Heart right ventricle (tissue), 16 donors: ENCODE data around the gene FUT6. TPM values are rescaled to one million over a fixed set of nuclear protein-coding genes. Genes with fewer than 3 reads are reported as not detected.
A peak's percentile ranks its signal among the peaks of the same experiment; 100 is the strongest.

Source experiments
- ATAC-seq, 8 donors: fragments of 200-7000 bp; cut with Tn5 transposase; one replicate each; pipeline ENCODE4 v1.9.1; 2020; ENCODE audit warnings: mild to moderate bottlenecking in 8 of 8, moderate library complexity in 8 of 8, moderate number of reproducible peaks in 1 of 8
- DNase-seq, 2 donors: peaks; one replicate each; pipeline ENCODE4 v3.0.0-alpha.2; 2020
- H3K27ac ChIP-seq, 10 donors: fragments of 200-600 bp; sonication (generic) in 2 of 10; one replicate each; pipeline versions ENCODE4 v1.5.0 to v1.8.0; 2020 to 2022; ENCODE audit warnings: mild to moderate bottlenecking in 3 of 10
- H3K27me3 ChIP-seq, 7 donors: fragments of 200-600 bp; one replicate each; pipeline ENCODE4 v1.8.0; 2021 to 2022; ENCODE audit warnings: mild to moderate bottlenecking in 2 of 7
- H3K36me3 ChIP-seq, 9 donors: fragments of 200-600 bp; sonication (generic) in 1 of 9; one replicate each; pipeline versions ENCODE4 v1.5.0 to v1.8.0; 2020 to 2022; ENCODE audit warnings: mild to moderate bottlenecking in 2 of 9
- H3K4me1 ChIP-seq, 9 donors: fragments of 200-600 bp; sonication (generic) in 1 of 9; one replicate each; pipeline versions ENCODE4 v1.5.0 to v1.8.0; 2020 to 2022; ENCODE audit warnings: mild to moderate bottlenecking in 4 of 9
- H3K4me3 ChIP-seq, 10 donors: fragments of 200-600 bp; sonication (generic) in 2 of 10; one replicate each; pipeline versions ENCODE4 v1.5.0 to v1.8.0; 2020 to 2022; ENCODE audit warnings: mild to moderate bottlenecking in 7 of 10, moderate library complexity in 2 of 10
- H3K9me3 ChIP-seq, 11 donors: fragments of 200-600 bp in 10 of 11; sonication (generic) in 2 of 11; one replicate each; pipeline versions ENCODE4 v1.5.0 to v1.8.0; 2013 to 2022; ENCODE audit warnings: mild to moderate bottlenecking in 2 of 11, control low read depth in 1 of 11, moderate library complexity in 1 of 11
- CTCF ChIP-seq, 9 donors: fragments of 200-600 bp; sonication (generic) in 2 of 9; IDR thresholded peaks; one replicate each; pipeline versions ENCODE4 v1.5.0 to v1.8.0; 2021 to 2022; ENCODE audit warnings: antibody characterized with exemption in 9 of 9, mild to moderate bottlenecking in 5 of 9, moderate library complexity in 1 of 9
- WGBS, 2 donors: extraction: QIAGEN DNeasy Blood & Tissue Kit; methylation state at CpG; one replicate each; pipeline ENCODE4 v1.1.7; 2013; ENCODE audit warnings: inconsistent platforms in 1 of 2; 5-methylcytosine and 5-hydroxymethylcytosine counted together
- intact Hi-C, 10 donors: fragments of 100-400 bp; cut with DNase I; formaldehyde crosslinking; loops; one replicate each; pipeline versions ENCODE4 v1.11.1 to v1.14.2; 2022
- polyA plus RNA-seq, 2 donors: library from polyadenylated mRNA; stranded (reverse); fragments of 200-250 nt; gene quantifications; one replicate each; pipeline ENCODE4 v1.2.3, GENCODE V29; 2013
- total RNA-seq, 10 donors: library from RNA; stranded (reverse); fragmentation: NEBNext Ultra II Directional in 3 of 10; extraction: Animal tissue kit (Norgen Biotek cat#: 25700) in 3 of 10; gene quantifications; one replicate each; pipeline versions ENCODE4 v1.2.1 to v1.2.4, GENCODE V29; 2021 to 2023
- donor health status: Arrhythmogenic right ventricular cardiomyopathy.
- donor health status: ischemic (EF 13 %, LVEDD 7.1; RV severe dilation, severe dysfunction).
- donor health status: healthy with polysubstance abuse.
- donor health status: DM: no; HTN: yes; CAD: no.
- donor health status: DM: no; HTN: no; CAD: no.
- donor health status: ischemic (EF 25% LVEDD 6.9; RV normal size, moderate dysfunction).
- donor health status: ischemic (EF 25% LVEDD 5.7; RV mildly dilated, moderate dysfunction).
- donor health status: healthy.
- donor health status: DM: yes; HTN: yes; CAD: no.
- donor health status: Ischemic cardiomyopathy.
- donor health status: ischemic (EF 35%, LVEDD 5.7; RV mildly dilated, moderate dysfunction).
- donor health status: nonischemic (EF 11% LVEDD 7.7; RV severe dilation, severe dysfunction).
- donor health status: DM: yes; HTN: yes; CAD: no.
- donor health status: PGD.
- donor health status: ischemic (EF 29% LVEDD 5.4; RV normal size, mild dysfunction).
- donor health status: nonischemic (EF 23%, LVEDD 6.1; RV moderate dilation, normal function).

Gene FUT6
- total and polyA plus RNA-seq, 12 donors: not detected

GRCh38 chr19:5826531-5827341, 12.8 kb downstream of the FUT6 start:
- Histone ChIP-seq H3K36me3 (no peaks in the 10 kb centered on the region), H3K4me1 (peaks cover 0 to 25% (median 3%) of the 10 kb centered on the region in 9 donors), H3K27me3 (peaks cover 0 to 39% (median 27%) of the 10 kb centered on the region in 7 donors), H3K27ac (peak overlapping the region in 8 of 10 donors; percentile 26 to 80 (median 68)), H3K9me3 (no peaks in the 10 kb centered on the region), H3K4me3 (peak overlapping the region in 2 of 10 donors; percentile 38 to 63)
- intact Hi-C loops: loop anchor here in 3 of 10 donors (5.0 kb wide), 2 partner anchors 56 to 66 kb away; no protein-coding TSS in a partner anchor
- peak in 3 of 9 donors; percentile 41 to 45 (median 43) for TF ChIP-seq CTCF (IDR thresholded peaks at IDR 0.05)
- WGBS, 2 donors: 17 to 19% methylated on average over 24 of the region's 24 CpGs
- peak; percentile 70 to 71 for DNase-seq
- peak in 7 of 8 donors; percentile 8 to 41 (median 28) for ATAC-seq

- no peak for TF ChIP-seq CTCF (IDR thresholded peaks at IDR 0.05)
- ATAC-seq (no peak), DNase-seq (no peak)
- Histone ChIP-seq H3K4me3 (no peak overlapping the region), H3K27ac (no peak overlapping the region), H3K9me3 (no peaks in the 10 kb centered on the region), H3K36me3 (no peaks in the 10 kb centered on the region), H3K27me3 (peaks cover 0 to 34% (median 24%) of the 10 kb centered on the region in 7 donors), H3K4me1 (peaks cover 0 to 25% (median 3%) of the 10 kb centered on the region in 9 donors)
- WGBS, 2 donors: 91% methylated on average over 21 of the region's 21 CpGs
- intact Hi-C loops: loop anchor here in 3 of 10 donors (5.0 kb wide), 2 partner anchors 57 to 67 kb away; no protein-coding TSS in a partner anchor
Observed at GRCh38 chr19:5825178-5825577, 14.3 kb downstream of the FUT6 start.

GRCh38 chr19:5824751-5825150, 14.8 kb downstream of the FUT6 start:
- intact Hi-C loops: loop anchor here in 3 of 10 donors (5.0 kb wide), 2 partner anchors 58 to 68 kb away; no protein-coding TSS in a partner anchor

More at GRCh38 chr19:5824751-5825150, 14.8 kb downstream of the FUT6 start:
- no peak overlapping the region for H3K4me3 ChIP-seq
- H3K27ac ChIP-seq: no peak overlapping the region
- H3K27me3 ChIP-seq: peaks cover 0 to 29% (median 20%) of the 10 kb centered on the region in 7 donors
- H3K9me3 ChIP-seq: no peaks in the 10 kb centered on the region
- H3K4me1 ChIP-seq: peaks cover 0 to 24% (median 3%) of the 10 kb centered on the region in 9 donors
- no peaks in the 10 kb centered on the region for H3K36me3 ChIP-seq
- WGBS, 2 donors: 72 to 75% methylated on average over 10 of the region's 10 CpGs
- no peak for TF ChIP-seq CTCF (IDR thresholded peaks at IDR 0.05)
- ATAC-seq (no peak), DNase-seq (no peak)
